ENCODE measurements around the gene FAM47E.
A peak's percentile ranks its signal among the peaks of the same experiment; 100 is the strongest.

FAM47E gene

GRCh38 chr4:76301775-76302162 is 50.2 kb downstream of the FAM47E start:
- no peak for DNase-seq

- DNase-seq = no peak
Observed at GRCh38 chr4:76302826-76303438, 51.4 kb downstream of the FAM47E start.

GRCh38 chr4:76305033-76305687 is 53.6 kb downstream of the FAM47E start:
- DNase-seq = no peak

DNA sequence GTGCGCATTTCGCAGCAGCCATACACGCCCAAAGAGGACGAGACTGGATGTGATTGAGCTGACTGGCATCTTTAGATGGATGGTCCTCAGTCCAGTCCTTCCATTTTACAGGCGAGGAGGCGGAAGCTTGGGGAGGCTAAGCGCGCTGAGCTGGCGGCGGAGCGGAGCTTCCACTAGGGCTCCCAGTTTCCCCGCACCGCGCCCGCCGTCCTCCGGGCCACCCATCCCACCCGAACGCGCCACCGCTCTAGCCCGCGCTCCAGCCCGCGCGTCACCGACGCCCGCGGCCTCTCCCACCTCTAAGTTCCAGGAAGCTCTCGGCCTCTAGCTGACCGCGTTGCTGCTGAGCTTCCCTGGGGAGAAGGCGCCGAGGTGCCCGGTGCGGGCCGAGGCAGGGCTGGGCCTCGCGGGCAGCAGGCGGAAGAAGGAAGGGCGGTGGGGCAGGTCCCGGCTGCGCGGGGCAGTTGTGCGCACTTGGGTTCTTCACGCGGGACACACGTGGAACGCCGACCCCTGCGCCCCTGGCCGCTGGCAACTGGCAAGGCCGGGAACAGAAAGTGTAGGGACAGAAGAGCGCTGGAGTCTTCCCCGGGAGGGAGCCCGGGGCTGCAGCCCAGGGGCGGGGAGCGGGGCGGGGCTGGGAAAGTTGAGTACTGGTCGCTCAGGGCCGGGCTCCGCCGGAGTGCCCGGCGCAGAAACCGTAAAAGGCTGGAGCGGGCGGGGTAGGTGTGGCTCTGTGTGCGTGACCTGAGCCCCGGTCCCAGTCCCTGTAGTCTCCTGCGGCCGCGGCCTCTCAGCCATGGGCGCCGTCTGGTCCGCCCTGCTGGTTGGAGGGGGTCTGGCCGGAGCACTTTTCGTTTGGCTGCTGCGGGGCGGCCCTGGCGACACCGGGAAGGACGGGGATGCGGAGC is 54.7 kb downstream of the FAM47E start, which contains the start of gene STBD1:
Gene STBD1, plus strand, starts transcription at position 763 of the 911 bp plus-strand sequence. Its CDS starts 37 bp downstream, at position 800.
- DNase-seq = peak; percentile 34

DNA sequence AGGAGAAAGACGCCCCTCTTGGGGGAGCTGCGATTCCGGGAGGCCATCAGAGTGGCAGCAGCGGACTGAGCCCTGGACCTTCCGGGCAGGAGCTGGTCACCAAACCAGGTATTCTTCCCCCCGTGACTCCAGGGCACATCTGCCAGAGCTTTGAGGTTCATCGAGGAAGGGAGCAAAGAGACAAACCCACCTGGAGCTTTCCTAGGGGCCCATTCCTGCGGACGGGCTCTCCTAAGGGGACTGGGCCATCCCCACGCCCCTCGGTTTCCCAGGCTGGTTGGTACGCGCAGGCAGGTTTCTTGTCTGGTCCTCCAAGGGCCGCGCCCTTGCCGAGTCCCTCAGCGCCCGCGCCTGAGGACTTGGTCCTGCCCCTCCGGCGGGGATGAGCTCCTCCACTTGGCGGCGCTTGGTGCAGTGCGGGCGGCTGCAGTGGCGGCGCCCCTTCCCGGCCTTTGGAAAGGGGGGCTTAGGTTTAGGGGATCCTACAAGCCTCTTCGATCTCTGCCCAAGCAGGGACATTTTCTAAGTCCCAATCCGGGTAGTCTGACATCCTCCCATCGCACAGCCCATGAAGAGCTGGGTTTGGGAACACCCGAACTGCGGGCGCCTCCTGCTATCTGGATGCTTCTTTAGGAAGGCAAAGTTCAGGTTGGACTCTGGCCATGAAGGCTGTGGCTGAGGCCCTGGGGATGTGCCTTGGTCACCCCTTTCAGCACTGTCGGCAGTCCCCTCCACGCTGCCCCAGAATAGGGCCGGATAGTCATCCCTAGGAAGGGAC is 55.5 kb downstream of the FAM47E start:
- peak; percentile 8 for DNase-seq

GRCh38 chr4:76307660-76308014 is 56.1 kb downstream of the FAM47E start:
- DNase-seq = no peak

DNA sequence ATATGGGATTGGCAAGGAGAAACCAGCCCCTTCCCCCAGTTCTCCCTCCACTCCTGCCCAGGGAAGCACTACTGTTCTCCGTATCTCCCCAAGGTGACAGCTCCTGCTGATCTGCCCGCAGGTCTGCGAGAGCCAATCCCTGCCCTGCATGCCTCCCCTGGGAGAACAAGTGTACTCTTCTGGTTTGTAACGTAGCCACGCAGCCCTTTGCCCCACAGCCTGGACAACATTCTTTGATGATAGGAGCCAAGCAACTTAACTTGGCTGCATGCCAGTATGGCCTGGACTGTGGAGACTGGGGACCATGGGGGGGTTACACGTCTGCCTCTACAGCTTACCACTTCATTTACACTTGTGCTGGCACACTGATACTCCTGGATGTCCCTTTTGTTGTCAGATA is 57.0 kb downstream of the FAM47E start:
- no peak for DNase-seq

DNA sequence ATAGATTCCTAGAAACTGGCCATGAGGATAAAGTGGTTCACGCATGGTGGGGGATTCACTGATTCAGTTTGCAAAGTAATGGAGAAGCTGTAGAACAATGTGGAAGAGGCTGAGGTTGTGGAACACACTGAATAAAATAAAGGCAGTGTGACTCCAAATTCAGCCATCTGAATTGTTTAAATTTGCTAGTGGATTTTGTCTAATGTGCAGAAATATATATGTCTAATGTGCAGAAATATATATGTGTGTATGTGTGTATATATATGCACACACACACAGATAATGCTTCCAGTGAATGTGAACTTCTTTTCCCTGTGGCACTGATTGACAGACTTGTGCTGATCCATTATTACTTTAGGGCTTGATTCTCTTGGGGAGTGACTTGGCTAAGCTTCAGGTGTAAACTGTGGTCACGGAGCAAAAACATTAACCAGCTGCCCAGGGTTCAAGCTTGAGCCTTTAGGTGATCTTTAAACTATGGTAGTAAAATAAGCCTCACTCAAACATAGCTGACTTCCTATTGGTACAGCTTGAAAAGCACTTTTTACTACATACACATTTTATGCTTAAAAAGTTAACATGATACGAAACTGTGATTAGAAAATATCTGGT is 58.5 kb downstream of the FAM47E start:
- no peak for DNase-seq

DNA sequence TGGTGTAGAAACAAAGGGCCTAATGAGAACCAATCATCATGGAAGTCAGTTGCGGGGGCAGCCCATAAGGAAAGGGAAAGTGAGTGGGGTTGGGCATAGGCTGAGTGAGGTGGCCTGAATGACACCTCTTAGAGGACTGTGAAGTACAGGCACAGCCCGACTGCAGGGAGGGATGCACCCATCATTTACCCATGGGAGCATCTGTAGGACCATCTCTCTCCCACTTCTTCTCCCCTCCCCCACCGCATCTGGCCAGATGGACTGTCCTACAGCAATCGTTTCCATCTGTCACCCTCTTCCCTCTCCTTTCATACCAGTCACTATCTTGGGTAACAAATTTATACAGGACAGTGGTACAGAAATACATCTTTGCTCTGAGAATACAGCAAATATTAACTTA is 59.2 kb downstream of the FAM47E start:
- DNase-seq = no peak

DNA sequence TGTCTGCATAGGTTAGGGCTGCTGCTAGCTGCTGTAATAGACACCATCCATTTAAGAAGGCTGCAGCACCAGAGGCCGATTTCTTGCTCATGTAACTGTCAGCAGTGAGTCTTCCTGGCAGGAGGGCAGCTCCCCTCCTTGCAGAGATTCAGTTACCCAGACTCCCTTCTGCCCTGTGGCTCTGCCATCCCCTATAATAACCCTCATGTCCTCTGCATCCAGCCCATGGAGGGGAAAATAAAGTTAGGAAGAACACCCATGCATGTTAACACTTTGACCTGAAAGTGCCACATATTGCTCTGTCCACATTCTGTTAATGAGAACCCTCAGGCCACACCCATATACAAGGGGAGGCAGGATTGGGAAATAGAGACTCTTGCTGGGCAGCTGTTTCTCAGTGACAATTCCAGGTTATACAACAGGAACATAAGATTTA is 60.4 kb downstream of the FAM47E start:
- no peak for DNase-seq

DNA sequence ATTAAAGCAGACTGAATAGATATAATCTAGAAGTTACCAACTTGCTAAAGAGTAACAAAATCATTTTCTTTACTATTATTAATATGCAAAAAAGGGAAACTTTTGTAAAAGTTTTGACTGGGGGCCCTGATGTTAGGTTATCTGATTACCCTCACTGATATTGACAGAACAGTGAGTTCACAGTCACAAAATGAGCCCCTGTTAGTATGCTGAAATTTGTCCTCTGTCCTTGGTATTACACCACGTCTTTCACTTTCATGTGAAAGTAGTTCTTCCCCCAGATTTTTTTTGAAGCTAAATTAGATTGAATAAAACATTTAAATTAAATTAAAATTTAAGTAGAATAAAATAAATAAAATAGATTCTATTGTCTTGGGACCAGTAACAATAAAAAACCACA is 60.9 kb downstream of the FAM47E start:
- DNase-seq = no peak

DNA sequence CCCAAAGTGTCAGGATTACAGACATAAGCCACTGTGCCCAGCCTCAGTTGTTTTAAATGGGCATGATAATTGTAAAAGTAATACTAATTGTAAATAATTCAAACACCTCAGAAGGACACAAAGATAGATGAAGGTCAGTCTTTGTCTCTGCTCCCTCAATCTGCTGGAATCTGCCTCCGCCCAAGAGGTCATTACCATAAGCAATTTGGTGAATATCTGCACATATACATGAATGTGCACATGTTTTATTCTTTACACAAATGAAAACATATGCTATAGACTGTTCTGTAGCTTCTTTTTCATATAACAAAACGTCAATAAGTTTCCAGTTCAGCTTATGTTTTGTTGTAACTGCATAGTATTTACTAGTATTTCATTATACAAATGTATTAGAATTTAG is 62.0 kb downstream of the FAM47E start:
- no peak for DNase-seq

DNA sequence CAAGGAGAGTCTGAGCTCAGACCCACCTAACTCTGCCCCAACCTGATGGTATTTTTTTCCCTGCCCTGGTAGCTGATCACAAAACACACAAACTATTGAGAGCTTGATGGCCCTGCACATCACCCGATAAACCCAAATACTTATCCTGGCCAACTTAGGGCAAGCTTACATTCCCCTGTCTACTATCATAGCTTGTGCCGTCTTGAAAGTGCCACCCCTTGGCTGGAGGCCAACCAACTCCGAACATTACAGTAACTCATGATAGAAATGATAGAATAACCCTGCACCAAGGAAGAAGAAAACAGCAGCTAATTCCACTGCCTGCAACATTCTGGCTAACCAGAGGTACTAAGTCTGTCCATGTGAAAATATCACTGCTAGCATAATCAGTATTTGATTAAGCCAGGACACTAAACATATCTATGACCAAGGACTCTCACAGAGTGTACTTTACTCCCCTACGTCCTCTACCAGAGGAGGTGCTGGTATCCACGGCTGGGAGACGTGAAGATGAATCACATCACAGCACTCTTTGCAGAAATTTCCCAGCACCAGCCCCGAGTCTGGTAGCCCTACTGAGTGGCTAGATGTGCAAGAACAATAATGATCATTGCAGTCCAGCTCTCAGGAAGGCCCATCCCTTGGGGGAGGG is 63.9 kb downstream of the FAM47E start:
- no peak for DNase-seq

DNA sequence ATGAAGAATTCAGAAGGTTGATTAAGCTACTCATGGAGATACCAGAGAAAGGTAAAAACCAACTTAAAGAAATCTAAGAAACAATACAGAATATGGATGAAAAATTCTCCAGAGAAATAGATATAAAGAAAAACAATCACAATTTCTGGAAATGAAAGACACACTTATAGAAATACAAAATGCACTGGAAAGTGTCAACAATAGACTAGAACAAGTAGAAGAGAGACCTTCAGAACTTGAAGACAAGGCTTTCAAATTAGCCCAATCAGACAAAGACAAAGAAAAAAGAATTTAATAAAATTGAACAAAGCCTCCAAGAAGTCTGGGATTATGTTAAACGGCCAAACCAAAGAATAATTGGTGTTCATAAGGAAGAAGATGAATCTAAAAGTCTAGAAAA is 64.6 kb downstream of the FAM47E start:
- DNase-seq = no peak

DNA sequence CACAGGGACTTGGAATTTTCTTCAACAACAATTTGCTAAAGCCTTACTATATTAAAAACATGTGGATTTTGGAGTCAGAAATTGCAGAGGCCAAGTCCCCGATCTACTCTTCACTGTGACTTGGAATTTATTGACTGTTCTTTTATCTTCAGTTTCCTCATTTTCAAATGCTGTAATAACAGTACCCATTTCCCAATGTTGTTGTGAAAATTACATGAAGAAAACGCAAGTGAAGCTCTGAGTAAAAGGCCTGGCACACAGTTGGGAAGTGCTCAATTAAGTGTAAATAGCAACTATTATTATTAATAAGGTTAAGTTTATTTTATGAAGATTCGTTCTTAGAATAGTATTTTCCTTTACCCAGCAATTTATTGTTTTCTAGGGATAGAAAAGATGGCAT is 70.7 kb downstream of the FAM47E start:
- DNase-seq = no peak

DNA sequence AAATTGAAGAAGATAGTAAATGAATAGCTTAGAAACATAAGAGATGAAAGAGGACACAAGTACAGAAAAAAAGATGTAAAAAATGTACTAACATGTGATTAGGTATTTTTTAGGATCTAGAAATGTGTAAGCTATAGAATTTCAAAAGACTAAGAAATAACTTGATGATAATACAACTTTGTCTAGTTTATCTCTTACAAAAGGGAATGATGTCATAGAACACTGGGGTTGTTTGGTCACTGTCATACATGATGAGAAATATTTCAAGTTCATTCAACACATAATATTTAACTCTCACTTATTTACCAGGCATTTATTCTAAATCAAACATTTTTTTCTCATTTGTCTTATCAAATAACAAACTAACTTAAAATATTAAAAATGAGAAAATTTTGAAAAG is 73.6 kb downstream of the FAM47E start:
- no peak for DNase-seq

GRCh38 chr4:76326515-76326914 is 75.0 kb downstream of the FAM47E start:
- no peak for DNase-seq
